Dedifferentiated amniotic fluid mesenchymal stem cell (primary cell): ENCODE results near the gene DQX1.
A peak's percentile ranks its signal among the peaks of the same experiment; 100 is the strongest.

Source experiments
- DNase-seq: peaks from one replicate; pipeline ENCODE4 v3.0.0-alpha.2; 2016; ENCODE audit errors: extremely low spot score

DQX1 gene

DNA sequence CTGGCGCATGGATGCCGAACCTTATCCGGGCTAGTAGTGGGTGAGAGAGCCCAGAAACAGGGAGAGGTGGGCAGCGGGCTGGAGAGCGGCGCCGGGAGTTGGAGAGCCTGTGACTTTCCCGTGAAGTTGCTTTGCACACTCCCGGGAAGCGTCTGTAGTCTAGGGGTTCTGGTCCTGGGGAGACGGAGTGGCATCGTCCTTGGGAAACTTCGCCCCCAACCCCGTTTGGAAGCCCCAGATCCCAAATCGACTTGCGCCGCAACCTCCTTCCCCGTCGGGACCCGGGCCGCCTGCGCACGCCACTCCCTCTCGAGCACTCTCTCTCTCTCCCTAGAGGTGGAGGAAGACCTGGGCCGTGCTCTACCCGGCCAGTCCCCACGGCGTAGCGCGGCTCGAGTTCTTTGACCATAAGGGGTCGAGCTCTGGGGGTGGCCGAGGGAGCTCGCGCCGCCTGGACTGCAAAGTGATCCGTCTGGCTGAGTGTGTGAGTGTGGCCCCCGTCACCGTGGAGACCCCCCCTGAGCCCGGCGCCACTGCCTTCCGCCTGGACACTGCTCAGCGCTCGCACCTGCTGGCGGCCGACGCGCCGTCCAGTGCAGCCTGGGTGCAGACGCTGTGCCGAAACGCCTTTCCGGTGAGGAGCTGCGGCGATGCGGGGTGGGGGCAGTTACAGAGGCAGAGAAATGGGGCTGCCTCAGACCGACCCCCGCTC, 28.9 kb upstream of the DQX1 start:
- no peak for DNase-seq

DNA sequence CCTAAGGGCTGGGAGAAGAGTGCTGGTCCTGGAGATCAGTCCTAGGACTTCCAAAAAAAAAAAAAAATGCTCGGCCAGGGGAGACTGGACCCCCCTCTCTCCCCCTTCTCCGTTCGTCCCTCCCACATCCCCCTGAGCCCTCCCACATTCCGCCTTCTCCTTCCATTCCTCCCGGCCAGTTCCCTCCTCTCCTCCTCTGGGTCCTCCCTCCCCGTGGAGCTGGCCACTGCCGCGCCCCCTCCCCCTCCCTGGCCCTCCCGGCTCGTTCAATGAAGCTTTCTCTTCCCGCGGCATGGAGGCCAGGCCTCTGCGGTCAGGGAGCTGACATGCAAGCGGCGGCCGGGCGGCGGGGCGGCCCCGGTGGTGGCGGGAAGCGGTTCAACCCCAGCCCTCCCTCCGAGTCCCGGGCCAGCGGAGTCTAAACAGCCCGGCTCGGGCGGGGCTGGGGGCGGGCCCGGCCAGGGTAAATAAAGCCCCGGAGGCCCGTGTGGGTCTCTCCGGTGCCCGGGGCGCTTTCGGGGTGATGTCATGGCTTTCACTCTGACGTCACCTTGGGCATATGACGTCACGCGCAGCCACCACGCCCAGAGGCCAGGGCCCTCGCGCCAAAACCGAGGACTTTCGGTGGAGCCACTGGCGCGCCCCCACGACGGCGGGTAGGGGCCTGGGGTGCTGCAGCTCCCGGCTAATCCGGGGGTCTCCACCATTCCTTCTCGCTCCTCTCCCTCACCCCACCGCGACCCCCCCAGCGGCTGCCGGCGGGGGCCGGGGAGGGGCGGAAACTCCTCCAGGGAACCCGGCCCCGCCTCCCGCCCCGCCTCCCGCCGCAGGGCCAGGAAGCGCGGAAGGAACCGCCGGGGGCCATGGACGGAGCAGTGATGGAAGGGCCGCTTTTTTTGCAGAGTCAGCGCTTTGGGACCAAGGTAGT, 28.1 kb upstream of the DQX1 start, which contains the start of the genes DOK1 and LOXL3:
Gene DOK1 (plus strand): TSS at position 829 of the 928 bp plus-strand sequence. CDS start 35 bp downstream, at position 864.
Gene LOXL3 (minus strand): TSS at position 51 of the 928 bp plus-strand sequence. CDS start 1,308 bp downstream, outside the sequence.
- peak; percentile 76 for DNase-seq

GRCh38 chr2:74552914-74553811, 27.1 kb upstream of the DQX1 start:
- no peak for DNase-seq

DNA sequence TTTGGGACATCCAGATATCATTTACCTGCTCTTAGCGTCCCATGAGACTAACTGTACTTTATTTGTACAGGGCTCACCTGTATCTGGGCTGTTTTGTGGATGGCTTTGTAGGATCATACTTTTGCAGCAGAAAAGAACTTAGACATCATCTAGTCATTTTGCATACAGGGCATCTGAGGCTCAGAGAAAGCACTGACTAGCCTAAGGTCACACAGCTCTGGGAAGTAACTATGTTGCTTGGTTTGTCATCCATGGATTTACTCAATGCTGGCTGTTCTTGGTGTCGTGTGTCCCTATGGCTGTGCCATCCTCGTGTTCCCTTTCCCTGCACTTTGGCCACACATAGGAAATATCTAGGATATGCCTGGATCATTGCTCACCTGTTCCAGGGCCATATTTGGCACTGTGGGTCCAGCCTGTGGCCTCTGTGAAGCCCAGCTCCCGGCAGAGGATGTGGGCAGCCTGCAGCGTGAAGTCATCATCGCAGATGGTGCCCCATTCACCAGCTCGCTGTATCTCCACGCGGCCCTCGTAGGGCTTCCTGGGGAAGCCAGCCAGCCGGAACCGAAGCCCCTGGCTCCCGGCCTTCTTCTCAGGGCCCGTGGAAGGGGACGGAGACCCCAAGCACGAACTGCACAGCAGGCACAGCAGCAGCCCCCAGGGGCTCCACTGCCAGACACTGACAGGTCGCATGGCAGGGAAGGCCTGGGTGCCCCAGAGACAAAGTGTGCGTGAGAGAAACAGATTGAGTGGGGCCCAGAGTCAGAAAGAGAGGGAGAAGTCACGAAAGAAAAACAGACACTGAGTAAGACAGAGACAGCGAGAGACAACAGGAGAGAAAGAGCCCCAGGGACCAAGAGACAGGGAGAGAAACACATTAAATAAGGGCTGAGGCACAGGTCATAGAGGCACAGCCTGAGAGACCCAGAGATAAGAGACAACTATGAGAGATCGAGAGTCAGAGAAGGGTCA, 26.2 kb upstream of the DQX1 start:
- DNase-seq: no peak

DNA sequence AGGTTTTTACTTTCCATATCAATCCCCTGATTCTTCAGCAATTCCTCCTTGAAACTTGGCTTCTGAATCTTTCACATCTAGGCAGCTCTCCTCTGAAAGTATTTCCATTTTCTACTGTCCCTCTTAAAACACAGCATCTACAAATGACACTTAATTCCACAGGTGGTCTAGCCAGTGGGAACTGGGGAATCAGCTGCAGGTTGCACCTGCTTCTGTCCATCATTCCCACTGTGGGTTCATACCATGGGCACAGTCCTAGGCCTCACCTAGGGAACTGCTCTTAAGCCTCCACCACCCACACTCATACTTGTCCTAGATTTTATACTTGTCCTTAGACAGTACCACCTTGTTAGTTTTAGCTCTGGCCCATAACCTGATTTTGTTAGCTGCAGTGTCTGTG, 25.5 kb upstream of the DQX1 start:
- no peak for DNase-seq

- no peak for DNase-seq
Measured at GRCh38 chr2:74550231-74550630, 24.2 kb upstream of the DQX1 start.

- DNase-seq: peak; percentile 39
Measured at GRCh38 chr2:74548900-74549826, 23.1 kb upstream of the DQX1 start.

DNA sequence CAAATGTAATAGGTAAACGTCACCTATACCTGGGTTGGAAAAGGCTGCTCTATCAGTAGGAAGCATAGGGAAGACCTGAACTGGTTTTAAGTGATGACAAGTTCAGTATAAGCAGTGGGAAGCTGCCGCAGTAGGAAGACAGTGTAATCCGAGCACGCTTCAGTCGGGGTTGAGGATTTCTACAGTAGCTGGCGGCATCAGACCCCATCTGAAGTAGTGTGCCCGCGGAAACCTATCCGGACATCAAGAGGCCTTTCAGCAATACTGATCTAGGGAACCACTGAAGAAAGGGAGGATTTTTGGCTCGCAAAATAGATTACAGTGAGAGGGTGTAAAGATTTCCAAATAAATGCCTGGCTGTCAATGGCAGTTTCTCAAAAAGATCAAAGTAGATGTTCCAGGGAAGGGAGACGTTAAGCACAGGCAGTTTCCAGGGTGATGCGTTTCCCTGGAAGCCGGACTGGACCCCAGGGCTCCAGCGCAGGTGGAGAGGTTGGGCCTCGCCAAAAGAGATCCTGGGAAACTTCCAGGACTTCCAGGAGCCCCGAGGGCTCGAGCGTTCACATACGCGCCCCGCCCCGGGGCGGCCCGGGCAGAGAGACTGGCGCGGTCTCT, 22.4 kb upstream of the DQX1 start:
- DNase-seq: no peak

GRCh38 chr2:74546004-74546403, 20.0 kb upstream of the DQX1 start:
- DNase-seq: no peak

DNA sequence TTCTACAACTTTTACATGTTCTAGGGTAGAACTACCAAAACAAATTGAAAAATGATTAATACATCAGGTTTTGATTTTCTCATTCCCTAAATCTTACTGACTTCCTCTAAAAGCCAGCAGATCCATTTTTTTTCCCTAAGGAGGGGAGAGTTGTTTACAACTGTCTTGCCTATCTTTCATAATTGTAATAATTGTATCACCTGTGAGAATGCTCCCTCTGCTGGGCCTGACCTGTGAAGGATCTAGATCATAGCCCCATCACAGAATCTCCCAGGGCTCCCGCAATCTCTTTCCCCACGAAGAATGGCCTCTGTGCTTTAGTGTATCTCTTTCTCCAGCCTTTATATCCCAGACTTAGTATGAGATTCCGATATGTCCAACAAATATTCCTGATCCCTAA, 18.6 kb upstream of the DQX1 start:
- no peak for DNase-seq

GRCh38 chr2:74542978-74543377, 16.9 kb upstream of the DQX1 start:
- no peak for DNase-seq

GRCh38 chr2:74540291-74540690, 14.3 kb upstream of the DQX1 start:
- DNase-seq: no peak

GRCh38 chr2:74538881-74539339, 12.9 kb upstream of the DQX1 start:
- DNase-seq: no peak

DNA sequence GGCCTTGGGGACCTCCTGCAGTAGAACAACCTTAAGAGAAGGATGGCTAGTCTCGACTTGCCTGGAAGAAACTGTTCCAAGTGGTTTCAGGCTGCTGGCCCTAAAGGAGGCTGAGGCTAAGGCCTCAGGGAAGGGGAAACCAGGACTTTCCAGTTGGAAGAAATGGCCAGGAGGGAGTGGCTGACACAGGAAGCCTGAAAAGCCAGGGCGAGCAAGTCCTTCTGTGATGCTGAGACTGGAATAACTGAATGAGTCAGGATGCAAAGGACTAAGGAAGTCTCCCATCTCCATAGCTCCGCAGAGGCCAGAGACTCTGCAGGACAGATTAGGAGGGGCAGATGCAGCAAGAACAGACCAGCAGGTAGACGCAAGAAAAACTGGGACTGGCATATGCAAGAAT, 11.1 kb upstream of the DQX1 start:
- no peak for DNase-seq

GRCh38 chr2:74536166-74536950, 10.3 kb upstream of the DQX1 start:
- no peak for DNase-seq

- DNase-seq: no peak
Measured at GRCh38 chr2:74535440-74535965, 9.5 kb upstream of the DQX1 start.

- no peak for DNase-seq
Measured at GRCh38 chr2:74534411-74534810, 8.4 kb upstream of the DQX1 start.

DNA sequence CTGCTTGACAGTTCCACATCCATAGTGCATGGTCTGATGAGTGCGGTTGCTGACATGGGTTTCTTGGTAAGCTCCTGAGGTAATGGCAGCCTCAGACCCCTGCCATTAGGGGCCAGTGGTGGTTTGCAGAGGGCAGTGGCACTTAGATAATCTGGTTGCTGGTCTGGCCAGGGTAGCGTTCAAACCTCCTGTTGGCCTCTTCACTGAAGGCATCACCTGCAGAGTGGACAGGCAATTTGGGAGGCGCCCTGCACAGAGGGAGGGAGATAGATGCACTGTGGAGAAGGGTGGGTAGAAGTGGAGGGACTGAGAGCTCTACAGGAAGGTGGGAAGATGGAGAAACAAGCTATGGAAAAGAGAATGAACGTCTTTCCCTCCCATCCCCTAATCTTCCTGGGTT, 7.4 kb upstream of the DQX1 start:
- no peak for DNase-seq
